Type B pancreatic cell (in vitro differentiated cells): ENCODE measurements around the gene ERC1. TPM values are rescaled to one million over a fixed set of nuclear protein-coding genes. Genes with fewer than 3 reads are reported as not detected.

Experiments
- DNase-seq: peaks from one replicate; pipeline ENCODE4 v3.0.0; 2021; ENCODE audit warnings: mixed read lengths; ENCODE audit not compliant: unreplicated experiment; ENCODE audit errors: extremely low spot score
- H3K27ac Mint-ChIP-seq: 2 replicates; pipeline ENCODE4 v1.8.0; 2021; ENCODE audit warnings: mild to moderate bottlenecking, mixed read lengths
- H3K27me3 Mint-ChIP-seq: 2 replicates; pipeline ENCODE4 v1.8.0; 2021; ENCODE audit warnings: mixed read lengths
- H3K36me3 Mint-ChIP-seq: 2 replicates; pipeline ENCODE4 v1.8.0; 2021; ENCODE audit warnings: mixed read lengths
- H3K4me1 Mint-ChIP-seq: one replicate; pipeline ENCODE4 v1.8.0; 2021; ENCODE audit warnings: mixed read lengths; ENCODE audit not compliant: unreplicated experiment
- H3K4me3 Mint-ChIP-seq: 2 replicates; pipeline ENCODE4 v1.8.0; 2021; ENCODE audit warnings: mild to moderate bottlenecking, mixed read lengths
- H3K9me3 Mint-ChIP-seq: 2 replicates; pipeline ENCODE4 v1.8.0; 2021; ENCODE audit warnings: mixed read lengths
- total RNA-seq: library from RNA; stranded (reverse); gene quantifications from 2 replicates; pipeline ENCODE4 v1.2.1, GENCODE V29; 2021; ENCODE audit warnings: low replicate concordance
- TF ChIP-seq, protein P1 (sequence below): fragments of 200-600 bp; sonication (generic); conservative IDR thresholded peaks from 2 replicates; pipeline ENCODE4 v1.5.0; 2021; ENCODE audit warnings: antibody characterized with exemption, mild to moderate bottlenecking

Gene ERC1
- total RNA-seq, 1 donor from 2014 or later, result 62.8 TPM

DNA sequence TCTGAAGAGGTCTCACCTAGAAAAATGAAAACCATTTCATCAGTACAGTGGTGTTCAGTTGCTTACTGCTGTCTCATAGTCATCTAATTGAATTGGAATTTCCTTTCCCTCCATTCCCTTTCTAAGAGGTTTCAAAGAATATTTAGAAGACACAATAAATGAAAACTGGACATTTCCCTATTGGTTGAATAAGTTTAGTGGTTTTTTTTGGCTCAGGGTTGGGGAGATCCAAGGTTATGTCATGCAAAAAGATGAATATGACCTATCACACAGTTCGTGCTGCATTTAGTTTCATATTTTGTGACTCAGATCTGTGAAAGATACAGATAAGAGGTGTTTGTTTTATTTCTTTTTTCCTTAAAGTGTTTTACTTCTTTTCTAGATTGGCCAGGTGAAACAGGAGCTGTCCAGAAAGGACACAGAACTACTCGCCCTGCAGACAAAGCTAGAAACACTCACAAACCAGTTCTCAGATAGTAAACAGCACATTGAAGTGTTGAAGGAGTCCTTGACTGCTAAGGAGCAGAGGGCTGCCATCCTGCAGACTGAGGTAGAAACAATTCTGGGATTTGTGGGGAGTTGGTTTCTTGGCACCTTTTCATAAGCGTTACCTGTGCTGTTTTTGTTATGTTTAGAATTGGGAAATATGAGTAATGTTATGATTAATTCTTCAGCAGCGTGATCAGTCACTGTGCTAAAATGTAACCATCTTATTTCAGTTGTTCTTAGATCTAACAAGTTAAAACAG is 124.6 kb downstream of the ERC1 start:
- H3K36me3 Mint-ChIP-seq, result peaks cover 19% of the 10 kb centered on the region
- no peaks in the 10 kb centered on the region for H3K27me3 Mint-ChIP-seq
- no peaks in the 10 kb centered on the region for H3K9me3 Mint-ChIP-seq
- H3K27ac Mint-ChIP-seq, result no peak overlapping the region
- no peaks in the 10 kb centered on the region for H3K4me1 Mint-ChIP-seq
- no peak overlapping the region for H3K4me3 Mint-ChIP-seq
- no peak for DNase-seq
- TF ChIP-seq, protein P1, sequence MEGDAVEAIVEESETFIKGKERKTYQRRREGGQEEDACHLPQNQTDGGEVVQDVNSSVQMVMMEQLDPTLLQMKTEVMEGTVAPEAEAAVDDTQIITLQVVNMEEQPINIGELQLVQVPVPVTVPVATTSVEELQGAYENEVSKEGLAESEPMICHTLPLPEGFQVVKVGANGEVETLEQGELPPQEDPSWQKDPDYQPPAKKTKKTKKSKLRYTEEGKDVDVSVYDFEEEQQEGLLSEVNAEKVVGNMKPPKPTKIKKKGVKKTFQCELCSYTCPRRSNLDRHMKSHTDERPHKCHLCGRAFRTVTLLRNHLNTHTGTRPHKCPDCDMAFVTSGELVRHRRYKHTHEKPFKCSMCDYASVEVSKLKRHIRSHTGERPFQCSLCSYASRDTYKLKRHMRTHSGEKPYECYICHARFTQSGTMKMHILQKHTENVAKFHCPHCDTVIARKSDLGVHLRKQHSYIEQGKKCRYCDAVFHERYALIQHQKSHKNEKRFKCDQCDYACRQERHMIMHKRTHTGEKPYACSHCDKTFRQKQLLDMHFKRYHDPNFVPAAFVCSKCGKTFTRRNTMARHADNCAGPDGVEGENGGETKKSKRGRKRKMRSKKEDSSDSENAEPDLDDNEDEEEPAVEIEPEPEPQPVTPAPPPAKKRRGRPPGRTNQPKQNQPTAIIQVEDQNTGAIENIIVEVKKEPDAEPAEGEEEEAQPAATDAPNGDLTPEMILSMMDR, result no peak

GRCh38 chr12:1117371-1117770 is 126.3 kb downstream of the ERC1 start:
- no peak for DNase-seq
- Mint-ChIP-seq H3K9me3 (no peaks in the 10 kb centered on the region), H3K36me3 (peaks cover 11% of the 10 kb centered on the region), H3K4me1 (no peaks in the 10 kb centered on the region), H3K27me3 (no peaks in the 10 kb centered on the region), H3K27ac (no peak overlapping the region), H3K4me3 (no peak overlapping the region)
- TF ChIP-seq, protein P1, result no peak

DNA sequence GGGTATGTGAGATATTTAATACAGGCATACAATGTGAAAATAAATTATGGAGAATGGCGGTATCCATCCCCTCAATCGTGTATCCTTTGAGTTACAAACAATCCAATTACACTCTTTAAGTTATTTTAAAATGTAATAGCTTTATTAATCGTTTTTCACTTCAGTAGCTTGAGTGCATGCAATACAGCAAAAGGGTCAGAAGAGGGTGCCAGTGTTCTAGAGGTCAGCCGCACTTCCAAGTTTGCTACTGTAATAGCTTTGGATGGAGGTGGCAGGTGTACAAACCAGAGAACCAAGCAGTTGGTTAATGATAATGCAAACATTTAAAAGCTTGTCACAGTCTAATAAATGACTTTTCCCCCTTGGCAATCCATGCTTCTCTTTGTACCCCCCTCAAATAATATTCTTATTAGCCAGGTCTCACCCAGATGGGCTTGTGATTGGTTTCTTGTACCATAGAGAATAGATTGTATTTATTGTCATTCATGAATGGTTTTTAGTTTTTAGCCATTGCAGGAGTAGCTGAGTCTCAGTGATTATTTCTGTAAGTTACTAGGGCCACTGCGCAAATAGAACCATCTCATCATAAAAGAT is 127.0 kb downstream of the ERC1 start:
- H3K27ac Mint-ChIP-seq, result no peak overlapping the region
- DNase-seq, result peak; percentile 73
- TF ChIP-seq, protein P1, result peak; percentile 99
- H3K27me3 Mint-ChIP-seq, result no peaks in the 10 kb centered on the region
- no peak overlapping the region for H3K4me3 Mint-ChIP-seq
- peaks cover 11% of the 10 kb centered on the region for H3K36me3 Mint-ChIP-seq
- H3K4me1 Mint-ChIP-seq, result no peaks in the 10 kb centered on the region
- H3K9me3 Mint-ChIP-seq, result no peaks in the 10 kb centered on the region

DNA sequence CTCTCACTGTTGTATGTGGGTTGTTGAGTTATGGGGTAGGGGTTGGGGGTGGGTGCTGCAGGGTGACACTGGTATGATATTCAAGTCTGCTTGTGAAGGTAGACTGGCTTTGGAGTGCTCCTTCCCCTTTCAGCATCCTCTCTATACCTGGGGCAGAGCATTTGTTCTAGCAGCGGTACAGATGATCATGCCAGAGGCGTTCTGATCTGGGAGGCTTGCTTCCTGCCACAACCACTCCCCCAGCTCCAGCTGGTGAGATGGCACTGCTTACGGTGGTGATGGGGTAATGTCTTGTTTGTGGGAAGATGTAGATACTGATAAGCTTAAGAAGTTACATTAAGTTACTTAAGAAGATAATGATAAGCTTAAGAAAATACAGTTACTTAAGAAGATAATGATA is 131.8 kb downstream of the ERC1 start:
- Mint-ChIP-seq H3K36me3 (peaks cover 28% of the 10 kb centered on the region), H3K27me3 (no peaks in the 10 kb centered on the region), H3K4me1 (no peaks in the 10 kb centered on the region), H3K4me3 (no peak overlapping the region), H3K27ac (no peak overlapping the region), H3K9me3 (no peaks in the 10 kb centered on the region)
- no peak for DNase-seq
- TF ChIP-seq, protein P1, result no peak

DNA sequence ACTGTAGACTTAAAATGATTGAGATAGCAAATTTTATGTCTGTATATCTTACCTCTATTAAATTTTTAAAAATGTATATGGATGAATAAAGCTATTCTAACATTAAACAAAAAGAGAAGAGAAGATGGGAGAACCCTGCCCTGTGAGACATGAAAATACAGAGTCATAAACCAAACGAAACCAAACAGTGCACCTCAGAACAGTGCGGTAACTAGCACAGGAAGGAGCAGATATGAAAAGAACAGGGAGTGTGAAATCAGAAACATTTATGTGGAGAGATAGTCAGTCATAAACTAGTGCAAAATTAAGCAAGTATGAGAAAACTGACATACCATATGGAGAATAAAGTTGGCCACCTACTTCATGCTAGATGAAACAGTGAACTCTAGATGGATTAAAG is 135.1 kb downstream of the ERC1 start:
- DNase-seq, result no peak
- TF ChIP-seq, protein P1, result no peak
- Mint-ChIP-seq H3K27ac (no peak overlapping the region), H3K27me3 (no peaks in the 10 kb centered on the region), H3K9me3 (no peaks in the 10 kb centered on the region), H3K36me3 (peaks cover 35% of the 10 kb centered on the region), H3K4me1 (no peaks in the 10 kb centered on the region), H3K4me3 (no peak overlapping the region)
